Esophagus muscularis mucosa (tissue), 4 donors: ENCODE results near the gene PACRG. TPM values are rescaled to one million over a fixed set of nuclear protein-coding genes. Genes with fewer than 3 reads are reported as not detected.

Source experiments
- DNase-seq: peaks from one replicate; pipeline ENCODE4 v3.0.0-alpha.2; 2017; ENCODE audit errors: extremely low spot score
- H3K27ac ChIP-seq, 4 donors: fragments of 200-600 bp; sonication (generic); replicated peaks in 1 of 4; 1 replicate in 3 of 4; 2 replicates in 1 of 4; pipeline ENCODE4 v1.5.1; 2016 to 2019; ENCODE audit warnings: mild to moderate bottlenecking in 1 of 4
- H3K27me3 ChIP-seq, 4 donors: fragments of 200-600 bp; sonication (generic); one replicate each; pipeline versions ENCODE4 v1.5.1 to v1.6.0; 2016 to 2019
- H3K36me3 ChIP-seq, 4 donors: fragments of 200-600 bp; sonication (generic); one replicate each; pipeline ENCODE4 v1.5.1; 2016 to 2019
- H3K4me1 ChIP-seq, 4 donors: fragments of 200-600 bp; sonication (generic); one replicate each; pipeline ENCODE4 v1.5.1; 2016 to 2019
- H3K4me3 ChIP-seq, 4 donors: fragments of 200-600 bp; sonication (generic); 1 replicate in 2 of 4; 2 replicates in 2 of 4; pipeline ENCODE4 v1.5.1; 2016 to 2019; ENCODE audit warnings: mild to moderate bottlenecking in 4 of 4, moderate library complexity in 1 of 4
- H3K9me3 ChIP-seq, 4 donors: fragments of 200-600 bp; sonication (generic); 1 replicate in 3 of 4; 2 replicates in 1 of 4; pipeline ENCODE4 v1.5.1; 2016 to 2019
- EP300 ChIP-seq: sonication (generic); formaldehyde crosslinking; IDR thresholded peaks from one replicate; pipeline ENCODE4 v1.6.1; 2017; ENCODE audit warnings: antibody characterized with exemption
- POLR2A ChIP-seq: fragments of 450-650 bp; IDR thresholded peaks from one replicate; pipeline ENCODE4 v1.6.1; 2017; ENCODE audit warnings: antibody characterized with exemption, moderate library complexity, mild to moderate bottlenecking, low read depth
- POLR2AphosphoS5 ChIP-seq, 2 donors: sonication (generic); formaldehyde crosslinking; IDR thresholded peaks; one replicate each; pipeline ENCODE4 v1.6.1; 2017; ENCODE audit warnings: antibody characterized with exemption in 2 of 2
- WGBS: methylation state at CpG from one replicate; pipeline ENCODE4 v1.1.5; 2018; 5-methylcytosine and 5-hydroxymethylcytosine counted together
- intact Hi-C: fragments of 100-400 bp; cut with DNase I; formaldehyde crosslinking; loops from one replicate; pipeline ENCODE4 v1.15.1; 2023
- total RNA-seq, 4 donors: library from RNA; depleted of rRNA; stranded (reverse); fragments of >200 nt; gene quantifications; one replicate each; pipeline versions ENCODE4 v1.1.0 to v1.2.1, GENCODE V29; 2016
- TF ChIP-seq, protein P1 (sequence below), 3 experiments: fragments of 200-600 bp in 2 of 3; fragments of 450-650 bp in 1 of 3; sonication (generic) in 2 of 3; IDR thresholded peaks; one replicate each; pipeline ENCODE4 v1.5.1; 2017 to 2019; ENCODE audit warnings: antibody characterized with exemption in 3 of 3, mild to moderate bottlenecking in 2 of 3, moderate library complexity in 1 of 3

Gene PACRG
- total RNA-seq, 4 donors from 2014 or later = 1.3 to 3.5 (median 1.8) TPM; not detected in 1

- intact Hi-C loops = loop anchor here (10.0 kb wide), 1 partner anchor 53 kb away; no protein-coding TSS in a partner anchor
- Histone ChIP-seq H3K27me3 (no peaks in the 10 kb centered on the region), H3K36me3 (no peaks in the 10 kb centered on the region), H3K4me1 (peaks cover 22 to 28% (median 23%) of the 10 kb centered on the region in 4 donors), H3K4me3 (no peak overlapping the region), H3K9me3 (no peaks in the 10 kb centered on the region), H3K27ac (peak overlapping the region in 1 of 4 donors; percentile 23)
- no peak for DNase-seq
- WGBS = 90% methylated on average over 16 of the region's 16 CpGs
- TF ChIP-seq EP300 = no peak
- no peak for TF ChIP-seq POLR2A
- TF ChIP-seq, protein P1, sequence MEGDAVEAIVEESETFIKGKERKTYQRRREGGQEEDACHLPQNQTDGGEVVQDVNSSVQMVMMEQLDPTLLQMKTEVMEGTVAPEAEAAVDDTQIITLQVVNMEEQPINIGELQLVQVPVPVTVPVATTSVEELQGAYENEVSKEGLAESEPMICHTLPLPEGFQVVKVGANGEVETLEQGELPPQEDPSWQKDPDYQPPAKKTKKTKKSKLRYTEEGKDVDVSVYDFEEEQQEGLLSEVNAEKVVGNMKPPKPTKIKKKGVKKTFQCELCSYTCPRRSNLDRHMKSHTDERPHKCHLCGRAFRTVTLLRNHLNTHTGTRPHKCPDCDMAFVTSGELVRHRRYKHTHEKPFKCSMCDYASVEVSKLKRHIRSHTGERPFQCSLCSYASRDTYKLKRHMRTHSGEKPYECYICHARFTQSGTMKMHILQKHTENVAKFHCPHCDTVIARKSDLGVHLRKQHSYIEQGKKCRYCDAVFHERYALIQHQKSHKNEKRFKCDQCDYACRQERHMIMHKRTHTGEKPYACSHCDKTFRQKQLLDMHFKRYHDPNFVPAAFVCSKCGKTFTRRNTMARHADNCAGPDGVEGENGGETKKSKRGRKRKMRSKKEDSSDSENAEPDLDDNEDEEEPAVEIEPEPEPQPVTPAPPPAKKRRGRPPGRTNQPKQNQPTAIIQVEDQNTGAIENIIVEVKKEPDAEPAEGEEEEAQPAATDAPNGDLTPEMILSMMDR (IDR thresholded peaks at IDR 0.05) = no peak
- no peak for TF ChIP-seq POLR2AphosphoS5 (IDR thresholded peaks at IDR 0.05)
Measured at GRCh38 chr6:163352011-163352685, 624.4 kb downstream of the PACRG start.

DNA sequence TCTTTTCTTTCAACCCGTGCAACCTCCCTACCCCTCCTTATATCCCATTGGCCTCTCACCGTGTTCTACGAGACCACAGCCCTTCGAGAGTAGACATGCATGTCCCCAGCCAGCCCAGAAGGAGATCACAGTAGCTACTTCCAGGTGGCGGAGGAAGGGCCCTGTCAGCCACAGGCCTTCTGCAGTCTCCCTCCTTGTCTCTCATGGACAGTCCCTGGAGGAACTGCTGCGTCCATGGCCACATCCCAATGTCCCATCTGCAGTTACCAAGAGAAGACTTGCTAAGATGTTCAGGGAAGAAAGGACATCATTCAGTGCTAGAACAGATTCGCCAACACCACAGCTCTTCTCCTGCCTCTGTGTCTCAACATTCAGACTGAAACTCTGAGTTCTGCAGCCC lies 625.2 kb downstream of the PACRG start:
- Histone ChIP-seq H3K36me3 (no peaks in the 10 kb centered on the region), H3K4me1 (peaks cover 19 to 27% (median 22%) of the 10 kb centered on the region in 4 donors), H3K27ac (no peak overlapping the region), H3K27me3 (no peaks in the 10 kb centered on the region), H3K4me3 (no peak overlapping the region), H3K9me3 (no peaks in the 10 kb centered on the region)
- no peak for DNase-seq
- intact Hi-C loops = loop anchor here (10.0 kb wide), 1 partner anchor 52 kb away; no protein-coding TSS in a partner anchor
- WGBS = 98% methylated on average over 7 of the region's 7 CpGs
- TF ChIP-seq, protein P1 (IDR thresholded peaks at IDR 0.05) = no peak

DNA sequence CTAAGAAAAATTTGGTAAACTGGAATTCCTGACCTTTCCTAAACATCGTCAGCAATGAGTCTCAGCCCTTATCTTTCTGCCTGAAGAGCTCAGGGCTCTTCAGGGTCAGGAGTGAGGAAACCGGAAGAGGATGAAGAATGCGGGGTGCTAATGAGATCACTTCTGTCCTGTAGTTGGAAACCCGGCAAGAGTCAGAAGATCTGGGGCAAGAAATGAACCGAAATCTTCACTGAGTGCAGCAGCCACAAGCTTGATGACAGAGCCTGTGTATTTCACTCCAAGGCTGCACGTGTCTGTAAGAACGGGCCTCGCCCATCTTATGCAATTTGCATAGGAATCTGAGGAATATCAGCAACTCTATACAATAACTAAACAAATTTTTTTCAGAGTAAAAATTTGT lies 626.3 kb downstream of the PACRG start:
- peaks cover 19 to 27% (median 22%) of the 10 kb centered on the region in 4 donors for H3K4me1 ChIP-seq
- H3K27ac ChIP-seq = peak overlapping the region in 3 of 4 donors; percentile 55 to 70 (median 68)
- no peaks in the 10 kb centered on the region for H3K9me3 ChIP-seq
- WGBS = 74% methylated on average over 8 of the region's 8 CpGs
- DNase-seq = no peak
- no peak overlapping the region for H3K4me3 ChIP-seq
- no peaks in the 10 kb centered on the region for H3K27me3 ChIP-seq
- H3K36me3 ChIP-seq = no peaks in the 10 kb centered on the region
- intact Hi-C loops = loop anchor here (10.0 kb wide), 1 partner anchor 51 kb away; no protein-coding TSS in a partner anchor
- TF ChIP-seq, protein P1 (IDR thresholded peaks at IDR 0.05) = no peak
- no peak for TF ChIP-seq EP300
- no peak for TF ChIP-seq POLR2AphosphoS5 (IDR thresholded peaks at IDR 0.05)
- no peak for TF ChIP-seq POLR2A

DNA sequence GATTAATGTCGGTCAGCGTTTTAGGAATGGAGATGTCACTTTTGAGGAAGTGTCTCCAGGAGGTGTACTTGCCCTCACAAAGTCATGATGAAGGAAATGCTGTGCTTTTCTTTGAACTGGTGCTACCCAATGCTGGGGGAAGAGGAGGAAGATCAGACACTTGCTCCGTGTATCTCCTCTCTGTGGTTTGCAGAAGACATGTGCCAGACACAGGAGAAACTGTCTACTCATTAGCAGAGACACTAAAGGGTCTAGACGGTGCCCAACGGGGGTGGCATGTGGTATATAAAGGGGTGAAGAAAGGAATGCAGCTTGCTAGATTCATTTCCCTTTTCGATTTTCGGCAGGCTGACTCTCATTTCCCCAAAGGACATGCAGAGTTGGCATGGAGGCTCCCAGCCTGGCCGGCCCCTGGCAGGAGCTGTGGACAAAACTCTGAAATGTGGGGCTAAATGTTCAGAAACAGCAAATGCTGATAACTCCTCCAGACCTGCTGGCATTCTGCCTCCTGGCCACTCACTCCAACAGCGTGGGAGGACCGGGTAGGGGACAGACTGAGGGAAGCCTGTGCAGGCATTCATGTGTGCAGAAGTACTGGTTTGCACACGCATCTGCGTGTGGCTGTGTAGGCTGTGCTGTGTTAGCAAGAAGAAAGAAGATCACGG lies 627.1 kb downstream of the PACRG start:
- Histone ChIP-seq H3K4me3 (peak overlapping the region in 1 of 4 donors; percentile 24), H3K27me3 (no peaks in the 10 kb centered on the region), H3K27ac (peak overlapping the region; percentile 47 to 70 (median 62)), H3K4me1 (peaks cover 19 to 27% (median 22%) of the 10 kb centered on the region in 4 donors), H3K9me3 (no peaks in the 10 kb centered on the region), H3K36me3 (no peaks in the 10 kb centered on the region)
- TF ChIP-seq POLR2A (no peak), POLR2AphosphoS5 (IDR thresholded peaks at IDR 0.05) (peak in 1 of 2 donors; percentile 1)
- TF ChIP-seq, protein P1 (IDR thresholded peaks at IDR 0.05) = no peak
- 56% methylated on average over 13 of the region's 13 CpGs for WGBS
- intact Hi-C loops = loop anchor here (10.0 kb wide), 1 partner anchor 50 kb away; no protein-coding TSS in a partner anchor
- no peak for DNase-seq
